NAMALWA (cell line): ENCODE results near the gene NCOA3.

Experiments
- DNase-seq: peaks from one replicate; pipeline ENCODE4 v3.0.0-alpha.2; 2015; ENCODE audit warnings: low spot score

Gene NCOA3

GRCh38 chr20:47638851-47639250 lies 137.2 kb downstream of the NCOA3 start:
- DNase-seq, result no peak

GRCh38 chr20:47642118-47642517 lies 140.4 kb downstream of the NCOA3 start:
- no peak for DNase-seq

GRCh38 chr20:47642624-47643023 lies 140.9 kb downstream of the NCOA3 start:
- no peak for DNase-seq

- DNase-seq, result no peak
These were observed 143.9 kb downstream of the NCOA3 start for GRCh38 chr20:47645632-47646031.

GRCh38 chr20:47647994-47648393 lies 146.3 kb downstream of the NCOA3 start:
- no peak for DNase-seq

- DNase-seq, result no peak
These were observed 147.3 kb downstream of the NCOA3 start for GRCh38 chr20:47648943-47649342.

GRCh38 chr20:47652301-47652700 lies 150.6 kb downstream of the NCOA3 start:
- DNase-seq, result no peak

- no peak for DNase-seq
These were observed 151.1 kb downstream of the NCOA3 start for GRCh38 chr20:47652794-47653193.

- DNase-seq, result no peak
These were observed 152.2 kb downstream of the NCOA3 start for GRCh38 chr20:47653869-47654268.

- DNase-seq, result no peak
These were observed 152.7 kb downstream of the NCOA3 start for GRCh38 chr20:47654370-47654769.

GRCh38 chr20:47655635-47656034 lies 153.9 kb downstream of the NCOA3 start:
- no peak for DNase-seq

- no peak for DNase-seq
These were observed 154.6 kb downstream of the NCOA3 start for GRCh38 chr20:47656318-47656717.

GRCh38 chr20:47659904-47660601 lies 158.4 kb downstream of the NCOA3 start:
- no peak for DNase-seq

GRCh38 chr20:47660602-47660905 lies 158.9 kb downstream of the NCOA3 start:
- no peak for DNase-seq

GRCh38 chr20:47660983-47661700 lies 159.5 kb downstream of the NCOA3 start:
- DNase-seq, result no peak

GRCh38 chr20:47661714-47662113 lies 160.0 kb downstream of the NCOA3 start:
- no peak for DNase-seq

GRCh38 chr20:47662483-47663353 lies 161.0 kb downstream of the NCOA3 start:
- DNase-seq, result no peak

- DNase-seq, result peak; percentile 81
These were observed 161.8 kb downstream of the NCOA3 start for GRCh38 chr20:47663354-47664067.

GRCh38 chr20:47664068-47664437 lies 162.4 kb downstream of the NCOA3 start:
- DNase-seq, result no peak

GRCh38 chr20:47664744-47665143 lies 163.1 kb downstream of the NCOA3 start:
- no peak for DNase-seq

GRCh38 chr20:47665221-47665991 lies 163.7 kb downstream of the NCOA3 start:
- DNase-seq, result no peak

GRCh38 chr20:47666304-47666703 lies 164.6 kb downstream of the NCOA3 start:
- DNase-seq, result no peak
